Measurements from ENCODE around the gene VSIG10L2.
"Not testable (repeated sequence)": the region's sequence is repeated elsewhere in the genome, so short reads cannot be mapped to it uniquely, and the experiment has no call there.

VSIG10L2 gene

DNA sequence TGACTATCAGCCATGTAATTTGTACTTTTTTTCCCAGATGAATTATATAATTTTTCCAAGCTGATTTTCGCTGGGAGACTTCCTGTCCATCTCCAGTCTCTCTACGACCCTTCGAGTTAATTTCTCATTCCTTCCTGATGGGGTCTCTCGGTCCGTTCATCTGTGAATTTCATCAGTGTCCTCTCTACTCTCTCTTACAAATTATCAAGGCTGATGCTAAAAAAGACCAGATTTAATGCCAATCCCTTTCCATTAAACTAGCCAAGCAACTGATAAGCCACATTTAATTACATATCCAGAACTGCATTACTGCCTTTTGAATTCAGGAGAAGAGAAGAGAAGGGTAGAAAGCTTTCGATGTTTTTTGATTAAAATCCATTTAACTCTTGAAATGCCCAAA, 25.8 kb downstream of the VSIG10L2 start:
- DNase-seq: no peak

GRCh38 chr11:125974284-125974683, 28.4 kb downstream of the VSIG10L2 start:
- no peak for DNase-seq

DNA sequence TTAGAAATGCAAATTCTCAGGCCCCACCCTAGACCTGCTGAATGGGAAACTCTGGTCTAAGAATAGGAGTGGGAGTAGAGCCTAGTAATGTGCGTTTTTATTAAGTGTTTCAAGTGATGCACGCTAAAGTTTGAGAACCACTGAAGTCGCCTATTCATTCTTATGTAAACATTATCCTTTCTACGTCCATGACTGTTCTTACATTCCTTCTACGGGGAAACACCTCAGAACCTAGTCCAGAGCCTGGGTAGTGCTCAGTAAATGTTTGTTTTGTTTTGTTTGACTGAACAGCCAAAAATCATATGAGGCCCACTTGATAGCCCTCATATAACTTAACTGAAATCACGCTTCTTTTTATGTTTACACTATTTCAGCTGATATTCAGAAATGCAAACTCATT, 29.8 kb downstream of the VSIG10L2 start:
- DNase-seq: no peak

DNA sequence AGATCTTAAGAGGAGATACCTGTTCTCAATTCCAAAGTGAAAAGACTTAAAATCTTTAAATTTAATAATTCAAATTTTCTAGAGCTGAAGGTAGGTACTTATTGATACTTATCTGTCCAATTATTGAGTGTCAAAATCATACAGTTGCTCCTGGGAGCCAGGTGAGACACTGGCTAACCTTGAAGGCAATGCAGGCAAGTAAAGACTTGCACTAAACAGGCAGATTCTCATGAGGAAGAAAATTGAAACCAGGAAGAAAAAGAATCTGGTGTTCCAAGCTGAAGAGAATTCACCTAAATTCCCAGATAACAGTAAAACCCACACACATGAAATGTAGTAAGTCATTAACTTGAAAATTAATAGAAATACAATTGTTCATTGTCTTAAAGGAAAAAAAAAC, 30.3 kb downstream of the VSIG10L2 start:
- no peak for DNase-seq

DNA sequence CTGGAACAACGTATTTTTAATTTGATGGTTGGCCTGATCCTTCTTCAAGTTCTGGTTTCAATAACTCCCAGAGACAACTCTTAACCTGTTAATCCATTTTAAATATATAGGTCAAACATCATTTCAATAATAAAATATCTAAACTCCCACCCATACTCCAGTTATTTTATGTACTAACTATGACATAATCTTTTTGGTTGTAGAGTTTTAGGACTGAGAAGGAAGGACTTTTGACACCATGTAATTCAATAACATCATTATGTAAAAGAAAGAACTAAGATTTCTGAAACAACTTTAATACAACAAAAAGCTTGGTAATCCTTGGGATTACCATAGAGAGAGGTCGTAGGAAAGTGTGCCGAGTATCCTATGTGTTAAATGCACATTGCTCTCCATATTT, 31.5 kb downstream of the VSIG10L2 start:
- no peak for DNase-seq

DNA sequence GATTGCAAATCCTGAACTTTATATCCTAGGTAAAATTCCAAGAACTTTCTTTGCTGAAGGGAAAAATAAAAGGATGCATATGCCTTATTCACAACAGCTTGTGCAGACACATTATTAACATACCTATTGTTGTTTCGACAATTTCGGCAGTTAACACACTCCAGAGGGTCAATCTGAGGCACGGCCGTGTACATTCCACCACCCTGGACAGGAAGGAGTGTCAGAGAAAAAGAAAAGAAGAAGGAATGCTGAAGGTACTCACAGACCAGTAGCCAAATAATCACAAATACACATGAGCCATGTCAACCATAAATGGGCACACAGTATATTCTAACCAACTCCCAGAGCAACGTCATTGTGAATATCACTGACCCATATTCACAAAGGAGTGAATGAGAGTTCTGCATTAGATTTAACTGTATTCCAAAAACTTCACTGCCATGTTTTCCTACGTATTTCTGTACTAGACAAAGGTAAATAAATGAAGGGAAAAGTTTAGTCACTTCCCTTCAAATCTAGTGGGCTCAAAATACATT, 32.4 kb downstream of the VSIG10L2 start:
- no peak for DNase-seq

DNA sequence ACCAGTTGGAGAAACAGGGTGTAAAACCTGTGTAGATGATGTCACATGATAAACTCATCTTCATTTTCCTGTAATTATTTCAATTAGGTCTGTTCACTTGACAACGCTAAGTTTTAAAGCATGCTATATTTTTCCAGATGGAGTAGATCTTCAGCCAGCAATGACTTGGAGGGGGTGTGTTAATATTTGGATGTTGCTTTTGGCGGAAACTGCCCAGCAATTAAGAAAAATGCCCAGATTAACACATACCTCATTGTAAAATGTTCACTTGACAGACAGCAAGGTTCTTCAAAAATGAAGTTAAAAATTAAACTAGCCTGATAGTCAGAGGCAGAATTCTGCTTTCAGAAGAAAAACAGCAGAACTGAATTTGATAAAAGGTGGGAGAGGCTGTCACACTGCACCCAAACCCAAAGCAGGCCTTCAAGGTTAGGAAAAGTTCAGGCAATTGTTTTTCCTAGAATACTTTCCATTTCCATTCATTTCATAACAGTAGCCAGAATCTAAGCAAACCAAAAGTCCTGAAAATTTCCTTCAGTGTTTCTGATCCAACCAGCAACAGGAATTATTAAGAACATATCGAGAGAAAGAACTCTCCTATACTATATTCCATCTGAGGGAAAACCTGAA, 33.0 kb downstream of the VSIG10L2 start:
- DNase-seq: no peak

DNA sequence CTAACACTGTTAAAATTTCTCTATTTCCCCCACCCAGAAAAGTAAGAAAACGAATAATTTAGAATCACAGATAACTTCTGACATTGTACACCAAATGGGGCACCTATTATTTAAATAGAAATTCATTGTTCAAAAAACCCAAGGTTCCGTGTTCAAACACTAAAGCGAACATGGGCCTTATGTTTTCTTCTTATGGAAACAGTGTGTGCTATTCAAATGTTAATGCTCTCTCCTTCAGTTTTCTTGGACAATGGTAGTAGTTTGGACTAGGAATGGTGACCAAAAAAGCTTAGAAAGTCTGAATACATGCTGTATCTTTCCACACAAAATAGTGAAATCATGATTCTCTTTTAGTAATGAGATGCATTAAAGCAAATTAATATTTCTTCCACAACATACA, 33.7 kb downstream of the VSIG10L2 start:
- no peak for DNase-seq

- DNase-seq: no peak
Observed at GRCh38 chr11:125980436-125980835, 34.6 kb downstream of the VSIG10L2 start.

DNA sequence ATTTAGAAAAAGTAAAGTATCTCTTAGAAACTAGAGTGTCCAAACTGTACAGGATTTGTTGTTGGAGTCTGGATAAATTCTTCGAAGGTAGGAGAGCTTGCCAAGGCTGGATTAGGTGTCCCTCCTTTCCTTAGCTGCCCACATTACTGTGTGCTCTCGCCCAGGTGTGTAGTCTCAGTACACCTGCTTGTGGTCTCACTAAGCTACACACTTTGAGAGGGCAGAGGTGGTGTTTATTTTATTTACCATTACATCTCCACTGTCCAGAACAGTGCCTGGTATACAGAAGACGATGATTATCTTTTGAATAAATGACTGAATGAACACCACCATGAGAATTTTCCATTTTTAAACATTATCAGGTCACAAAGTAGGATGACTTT, 36.5 kb downstream of the VSIG10L2 start:
- no peak for DNase-seq

DNA sequence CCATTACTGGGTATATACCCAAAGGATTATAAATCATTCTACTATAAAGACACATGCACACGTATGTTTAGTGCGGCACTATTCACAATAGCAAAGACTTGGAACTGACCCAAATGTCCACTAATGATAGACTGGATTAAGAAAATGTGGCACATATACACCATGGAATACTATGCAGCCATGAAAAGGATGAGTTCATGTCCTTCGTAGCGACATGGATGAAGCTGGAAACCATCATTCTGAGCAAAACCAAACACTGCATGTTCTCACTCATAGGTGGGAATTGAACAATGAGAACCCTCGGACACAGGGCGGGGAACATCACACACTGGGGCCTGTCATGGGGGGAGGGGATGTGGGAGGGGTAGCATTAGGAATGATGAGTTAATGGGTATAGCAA, 40.1 kb downstream of the VSIG10L2 start:
- not testable (repeated sequence) for DNase-seq

DNA sequence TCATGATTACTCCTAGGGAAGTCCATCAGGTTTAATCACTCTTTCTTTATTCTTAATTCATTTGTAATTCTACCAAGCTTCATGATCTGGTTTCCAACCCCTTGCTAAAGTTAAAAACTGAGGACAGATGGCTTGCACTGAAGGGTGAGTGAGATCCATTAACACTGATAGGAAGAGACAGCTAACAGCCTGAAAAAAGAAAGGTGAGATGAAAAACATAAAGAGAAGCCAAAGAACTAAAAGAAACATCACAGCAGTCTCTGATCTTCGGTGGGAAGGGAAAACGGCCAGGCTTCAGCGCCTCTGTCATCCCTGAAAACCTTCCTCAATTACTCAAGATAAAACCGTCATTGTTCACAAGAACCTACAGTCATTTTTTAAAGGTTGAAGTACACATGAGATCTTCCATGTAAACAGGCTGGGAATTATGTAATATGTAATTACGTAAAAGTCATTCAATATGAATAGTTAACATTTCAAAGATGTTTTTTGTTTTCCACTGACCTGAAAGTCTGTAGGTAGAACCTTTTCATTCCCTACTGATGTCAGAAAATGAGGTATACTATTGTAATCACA, 41.3 kb downstream of the VSIG10L2 start:
- DNase-seq: no peak

DNA sequence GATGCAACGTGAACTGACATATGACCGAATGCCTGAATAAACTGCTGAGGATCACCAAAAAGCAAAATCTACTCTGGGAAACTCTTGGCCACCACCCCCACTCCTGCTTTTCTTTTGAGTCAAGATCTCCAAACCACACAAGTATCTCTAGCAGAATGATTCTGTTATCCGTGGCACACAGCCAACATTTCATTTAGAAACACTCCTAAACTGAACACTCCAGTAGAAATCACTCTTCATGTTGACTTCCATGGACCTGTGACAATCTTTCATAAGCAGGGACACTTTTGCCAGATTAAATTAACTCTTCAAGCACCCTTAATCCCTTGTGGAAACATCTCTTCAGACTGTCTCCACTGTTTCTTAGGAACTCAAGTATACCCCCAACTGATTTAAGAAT, 44.4 kb downstream of the VSIG10L2 start:
- no peak for DNase-seq

DNA sequence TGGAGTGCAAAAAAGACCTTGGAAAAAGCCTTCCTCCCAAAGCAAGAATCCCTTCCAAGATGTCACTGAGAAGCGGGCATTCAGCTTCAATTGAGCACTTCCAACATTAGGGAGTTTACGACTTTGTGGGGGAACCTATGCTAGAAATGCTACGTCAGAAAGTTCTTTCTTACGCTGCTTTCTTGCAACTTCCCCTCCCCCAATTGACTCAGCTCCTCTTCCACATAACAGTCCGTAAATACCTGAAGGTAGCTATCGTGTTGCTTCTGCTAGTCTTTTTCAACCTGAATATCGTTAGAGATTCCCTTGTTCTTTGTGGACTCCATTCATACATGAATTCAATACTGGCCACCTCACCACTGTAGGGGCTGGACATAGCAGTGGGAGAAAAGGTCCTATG, 47.0 kb downstream of the VSIG10L2 start:
- DNase-seq: no peak

DNA sequence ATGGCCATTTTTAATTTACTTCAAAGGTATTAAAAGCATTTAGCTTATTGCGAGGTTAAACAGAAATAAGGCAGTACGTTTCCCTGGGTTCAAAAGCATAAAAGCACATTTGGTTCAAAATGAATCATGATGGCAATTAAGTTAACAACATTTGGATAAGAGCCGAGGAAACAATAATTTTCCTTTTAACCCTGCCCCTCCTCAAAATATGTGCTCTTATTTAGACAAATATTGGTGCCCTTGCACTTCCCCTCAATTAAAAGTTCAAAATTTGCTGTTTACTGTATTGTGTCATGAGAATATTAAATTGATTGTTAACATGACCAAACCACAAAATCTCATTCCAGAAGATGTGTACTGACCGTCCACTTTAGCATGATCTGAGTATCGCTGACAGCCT, 48.7 kb downstream of the VSIG10L2 start:
- no peak for DNase-seq

GRCh38 chr11:125995313-125995712, 49.5 kb downstream of the VSIG10L2 start:
- no peak for DNase-seq

DNA sequence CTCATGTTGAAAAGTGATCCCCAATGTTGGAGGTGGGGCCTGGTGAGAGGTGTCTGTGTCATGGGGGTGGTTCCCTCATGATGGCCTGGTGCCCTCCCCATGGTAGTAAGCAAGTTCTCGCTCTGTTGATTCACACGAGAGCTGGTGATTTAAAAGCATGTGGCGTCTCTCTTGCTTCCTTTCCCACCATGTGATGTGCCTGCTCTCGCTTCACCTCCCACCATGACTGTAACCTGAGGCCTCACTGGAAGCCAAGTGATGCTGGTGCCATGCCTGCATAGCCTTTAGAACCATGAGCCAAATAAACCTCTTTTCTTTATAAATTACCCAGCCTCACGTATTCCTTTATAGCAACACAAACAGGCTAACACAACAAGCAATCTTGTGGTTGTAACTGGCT, 52.4 kb downstream of the VSIG10L2 start:
- DNase-seq: no peak

DNA sequence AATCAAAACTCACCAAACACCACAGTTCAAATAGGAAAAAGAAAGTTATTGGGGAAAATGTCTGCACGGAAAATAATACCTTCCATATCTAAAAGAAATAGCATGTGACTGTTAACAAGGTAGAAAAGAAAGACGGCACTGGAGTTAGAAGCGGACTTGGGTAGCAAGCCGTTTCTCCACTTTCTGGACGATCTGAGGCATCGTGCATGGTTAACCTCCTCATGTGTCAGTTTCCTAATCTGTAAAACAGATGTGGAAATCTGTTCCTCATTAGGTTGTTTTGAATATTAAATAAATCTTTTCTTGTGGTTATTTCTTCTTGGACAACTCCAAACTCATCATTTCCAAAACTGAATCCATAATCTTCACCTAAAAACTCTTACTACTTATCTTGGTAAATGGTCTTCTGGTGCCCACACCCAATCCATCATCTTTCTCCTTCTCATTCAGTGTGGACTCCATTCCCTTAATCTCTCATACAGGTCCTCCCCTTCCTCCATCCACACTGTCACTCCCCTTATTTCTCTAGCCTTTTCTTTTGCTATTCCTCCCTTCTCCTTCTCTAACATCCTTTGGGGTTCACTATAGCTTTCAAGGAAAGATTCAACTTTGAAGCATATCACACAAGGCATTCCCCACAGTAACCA, 53.5 kb downstream of the VSIG10L2 start:
- no peak for DNase-seq

DNA sequence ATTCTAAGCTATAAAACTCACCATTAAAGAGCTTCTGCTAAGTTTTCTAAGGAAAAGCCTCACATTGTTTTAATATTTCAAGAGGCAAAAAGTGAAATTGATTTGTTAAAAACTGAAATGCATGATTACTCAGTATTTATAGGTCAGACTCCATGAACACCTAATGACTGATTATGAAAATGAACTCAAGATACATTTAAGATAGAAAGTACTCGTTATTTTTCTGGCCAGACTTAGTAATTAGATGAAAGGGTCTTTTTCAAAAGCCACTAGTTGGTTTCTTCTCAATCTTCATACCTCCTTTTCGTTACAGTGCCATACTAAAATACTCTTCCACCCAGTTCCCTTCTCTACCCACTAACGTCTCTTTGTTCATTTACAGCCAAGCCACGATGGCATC, 56.3 kb downstream of the VSIG10L2 start:
- no peak for DNase-seq
